Hepatocyte (in vitro differentiated cells): ENCODE data around the gene AGA. TPM values are rescaled to one million over a fixed set of nuclear protein-coding genes. Genes with fewer than 3 reads are reported as not detected.

ENCODE experiments used
- DNase-seq: peaks from one replicate; pipeline ENCODE4 v3.0.0-alpha.2; 2016; ENCODE audit warnings: low spot score
- H2AFZ ChIP-seq: fragments of 200-600 bp; sonication (generic); 2 replicates; pipeline ENCODE4 v1.6.0; 2016; ENCODE audit warnings: antibody characterized with exemption, mild to moderate bottlenecking
- H3K27ac ChIP-seq: fragments of 200-600 bp; sonication (generic); 2 replicates; pipeline ENCODE4 v1.5.1; 2016; ENCODE audit warnings: mild to moderate bottlenecking
- H3K27me3 ChIP-seq: fragments of 200-600 bp; sonication (generic); 2 replicates; pipeline ENCODE4 v1.6.1; 2016
- H3K36me3 ChIP-seq: fragments of 200-600 bp; sonication (generic); replicated peaks from 2 replicates; pipeline ENCODE4 v1.5.1; 2016; ENCODE audit warnings: low read depth; ENCODE audit not compliant: insufficient read depth
- H3K4me1 ChIP-seq: fragments of 200-600 bp; sonication (generic); 2 replicates; pipeline ENCODE4 v1.5.1; 2016; ENCODE audit warnings: mild to moderate bottlenecking, moderate library complexity; ENCODE audit not compliant: insufficient read depth
- H3K4me2 ChIP-seq: fragments of 200-600 bp; sonication (generic); 2 replicates; pipeline ENCODE4 v1.6.0; 2016
- H3K4me3 ChIP-seq: fragments of 200-600 bp; sonication (generic); 2 replicates; pipeline ENCODE4 v1.5.1; 2016; ENCODE audit warnings: mild to moderate bottlenecking
- H3K79me2 ChIP-seq: fragments of 200-600 bp; sonication (generic); 2 replicates; pipeline ENCODE4 v1.6.0; 2017; ENCODE audit warnings: mild to moderate bottlenecking
- H3K9me2 ChIP-seq: fragments of 200-600 bp; sonication (generic); replicated peaks from 2 replicates; pipeline ENCODE4 v1.6.0; 2017; ENCODE audit warnings: mild to moderate bottlenecking; ENCODE audit not compliant: insufficient read depth
- H3K9me3 ChIP-seq: fragments of 200-600 bp; sonication (generic); 2 replicates; pipeline ENCODE4 v1.5.1; 2016; ENCODE audit warnings: low read depth, mild to moderate bottlenecking
- H4K20me1 ChIP-seq: fragments of 200-600 bp; sonication (generic); 2 replicates; pipeline ENCODE4 v1.6.0; 2016; ENCODE audit warnings: mild to moderate bottlenecking; ENCODE audit not compliant: insufficient read depth, poor library complexity, severe bottlenecking
- EZH2 ChIP-seq: fragments of 200-600 bp; sonication (generic); IDR thresholded peaks from 2 replicates; pipeline ENCODE4 v1.6.1; 2016; ENCODE audit warnings: antibody characterized with exemption, mild to moderate bottlenecking, borderline replicate concordance
- EZH2phosphoT487 ChIP-seq: fragments of 200-600 bp; sonication (generic); IDR thresholded peaks from one replicate; pipeline ENCODE4 v1.6.1; 2018; ENCODE audit warnings: antibody characterized with exemption, mild to moderate bottlenecking, low read depth, moderate library complexity; ENCODE audit not compliant: unreplicated experiment, severe bottlenecking
- WGBS: methylation state at CpG from one replicate; pipeline ENCODE4 v1.1.6; 2016; ENCODE audit warnings: low lambda C conversion rate; ENCODE audit errors: missing lambda C conversion rate; 5-methylcytosine and 5-hydroxymethylcytosine counted together
- polyA plus RNA-seq: library from polyadenylated mRNA; unstranded; fragments of >200 nt; fragmentation: Nextera tagmentation; extraction: Ambion mirVana; gene quantifications from 2 replicates; pipeline ENCODE4 v1.2.1, GENCODE V29; 2016
- total RNA-seq: library from RNA; depleted of rRNA; stranded (reverse); fragments of >200 nt; gene quantifications from 2 replicates; pipeline ENCODE4 v1.2.3, GENCODE V29; 2014
- TF ChIP-seq, protein P1 (sequence below): fragments of 200-600 bp; sonication (generic); IDR thresholded peaks from 2 replicates; pipeline ENCODE4 v1.5.1; 2016; ENCODE audit warnings: antibody characterized with exemption, mild to moderate bottlenecking; ENCODE audit not compliant: poor library complexity

AGA gene
- total and polyA plus RNA-seq, 2 experiments from 2014 or later, result 29.5 to 43.8 TPM

- Histone ChIP-seq H3K9me3 (no peaks in the 10 kb centered on the region), H3K4me3 (no peak overlapping the region), H3K27me3 (no peaks in the 10 kb centered on the region), H3K9me2 (no peaks in the 10 kb centered on the region), H4K20me1 (no peaks in the 10 kb centered on the region), H2AFZ (no peak overlapping the region), H3K4me2 (no peak overlapping the region), H3K79me2 (no peaks in the 10 kb centered on the region), H3K36me3 (no peaks in the 10 kb centered on the region), H3K4me1 (no peaks in the 10 kb centered on the region), H3K27ac (no peak overlapping the region)
- 78% methylated on average over 4 of the region's 4 CpGs for WGBS
- no peak for DNase-seq
- TF ChIP-seq EZH2 (no peak), EZH2phosphoT487 (no peak)
- TF ChIP-seq, protein P1, sequence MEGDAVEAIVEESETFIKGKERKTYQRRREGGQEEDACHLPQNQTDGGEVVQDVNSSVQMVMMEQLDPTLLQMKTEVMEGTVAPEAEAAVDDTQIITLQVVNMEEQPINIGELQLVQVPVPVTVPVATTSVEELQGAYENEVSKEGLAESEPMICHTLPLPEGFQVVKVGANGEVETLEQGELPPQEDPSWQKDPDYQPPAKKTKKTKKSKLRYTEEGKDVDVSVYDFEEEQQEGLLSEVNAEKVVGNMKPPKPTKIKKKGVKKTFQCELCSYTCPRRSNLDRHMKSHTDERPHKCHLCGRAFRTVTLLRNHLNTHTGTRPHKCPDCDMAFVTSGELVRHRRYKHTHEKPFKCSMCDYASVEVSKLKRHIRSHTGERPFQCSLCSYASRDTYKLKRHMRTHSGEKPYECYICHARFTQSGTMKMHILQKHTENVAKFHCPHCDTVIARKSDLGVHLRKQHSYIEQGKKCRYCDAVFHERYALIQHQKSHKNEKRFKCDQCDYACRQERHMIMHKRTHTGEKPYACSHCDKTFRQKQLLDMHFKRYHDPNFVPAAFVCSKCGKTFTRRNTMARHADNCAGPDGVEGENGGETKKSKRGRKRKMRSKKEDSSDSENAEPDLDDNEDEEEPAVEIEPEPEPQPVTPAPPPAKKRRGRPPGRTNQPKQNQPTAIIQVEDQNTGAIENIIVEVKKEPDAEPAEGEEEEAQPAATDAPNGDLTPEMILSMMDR, result no peak
Measured at GRCh38 chr4:177404986-177405385, 37.3 kb downstream of the AGA start.

GRCh38 chr4:177404342-177404741 lies 37.9 kb downstream of the AGA start:
- Histone ChIP-seq H3K4me2 (no peak overlapping the region), H2AFZ (no peak overlapping the region), H3K9me2 (no peaks in the 10 kb centered on the region), H3K9me3 (no peaks in the 10 kb centered on the region), H3K4me3 (no peak overlapping the region), H3K27ac (no peak overlapping the region), H3K4me1 (no peaks in the 10 kb centered on the region), H3K79me2 (no peaks in the 10 kb centered on the region), H4K20me1 (no peaks in the 10 kb centered on the region), H3K36me3 (no peaks in the 10 kb centered on the region), H3K27me3 (no peaks in the 10 kb centered on the region)
- 93% methylated on average over 3 of the region's 3 CpGs for WGBS
- no peak for DNase-seq
- TF ChIP-seq, protein P1, result no peak
- TF ChIP-seq EZH2phosphoT487 (no peak), EZH2 (no peak)

DNA sequence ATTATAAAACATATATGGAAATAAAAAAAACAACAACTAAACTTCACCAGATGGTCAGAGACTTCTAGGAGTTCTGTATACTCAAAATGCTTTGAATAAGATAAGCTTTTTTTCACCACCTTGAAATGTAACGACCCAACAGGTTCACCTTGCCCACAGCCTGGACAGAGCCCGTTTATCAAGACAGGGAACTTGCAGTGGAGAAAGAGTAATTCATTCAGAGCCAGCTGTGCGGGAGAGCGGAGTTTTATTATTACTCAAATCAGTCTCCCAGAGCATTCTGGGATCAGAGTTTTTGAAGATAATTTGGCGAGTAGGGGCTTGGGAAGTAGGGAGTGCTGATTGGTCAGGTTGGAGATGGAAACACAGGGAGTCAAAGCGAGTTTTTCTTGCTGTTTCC lies 38.5 kb downstream of the AGA start:
- TF ChIP-seq EZH2 (no peak), EZH2phosphoT487 (no peak)
- TF ChIP-seq, protein P1, result no peak
- Histone ChIP-seq H4K20me1 (no peaks in the 10 kb centered on the region), H3K27ac (no peak overlapping the region), H3K4me3 (no peak overlapping the region), H3K36me3 (no peaks in the 10 kb centered on the region), H2AFZ (no peak overlapping the region), H3K4me1 (no peaks in the 10 kb centered on the region), H3K79me2 (no peaks in the 10 kb centered on the region), H3K9me2 (no peaks in the 10 kb centered on the region), H3K9me3 (no peaks in the 10 kb centered on the region), H3K4me2 (no peak overlapping the region), H3K27me3 (no peaks in the 10 kb centered on the region)
- WGBS, result 70% methylated on average over 6 of the region's 6 CpGs
- DNase-seq, result no peak
